SK-N-SH (cell line): ENCODE measurements around the gene GDPD3. TPM values are rescaled to one million over a fixed set of nuclear protein-coding genes. Genes with fewer than 3 reads are reported as not detected.

Experiments used
- CTCF ChIA-PET: fragments of 300-600, 350-600 bp; formaldehyde crosslinking; extraction: SDS; loops from one replicate; lab custom pipeline; 2021; lab: Yijun Ruan, JAX
- POLR2A ChIA-PET: fragments of 350-600 bp; sonication (Branson Sonifier 250); formaldehyde crosslinking; extraction: SDS; loops from one replicate; lab custom pipeline; 2020; ENCODE audit warnings: antibody characterized with exemption, inconsistent platforms; lab: Yijun Ruan, JAX
- DNase-seq: peaks from one replicate; pipeline ENCODE4 v3.0.0; 2012
- H2AFZ ChIP-seq: fragments of 200-600 bp; sonication (generic); 2 replicates; pipeline ENCODE4 v1.8.1; 2016; ENCODE audit warnings: antibody characterized with exemption, mild to moderate bottlenecking, low read depth
- H3F3A ChIP-seq: fragments of 200-600 bp; sonication (generic); replicated peaks from 2 replicates; pipeline ENCODE3; 2016; ENCODE audit warnings: antibody characterized with exemption, mild to moderate bottlenecking; ENCODE audit not compliant: insufficient read depth
- H3K27ac ChIP-seq, 2 experiments: fragments of 200-500 bp in 1 of 2; fragments of 200-600 bp in 1 of 2; sonication (Bioruptor generic) in 1 of 2; sonication (generic), shearing (Covaris generic) in 1 of 2; 2 replicates each; pipeline versions ENCODE4 v1.5.1 to v1.6.1; 2014 to 2016; ENCODE audit warnings: low read depth in 2 of 2, inconsistent platforms in 1 of 2, low read length in 1 of 2, mild to moderate bottlenecking in 1 of 2, mixed read lengths in 1 of 2
- H3K27me3 ChIP-seq: fragments of 200-600 bp; sonication (generic), shearing (Covaris generic); 2 replicates; pipeline ENCODE4 v1.6.1; 2016; ENCODE audit warnings: mixed run types; ENCODE audit not compliant: insufficient read depth
- H3K36me3 ChIP-seq, 2 experiments: fragments of 200-500 bp in 1 of 2; fragments of 200-600 bp in 1 of 2; sonication (Bioruptor generic) in 1 of 2; sonication (generic) in 1 of 2; replicated peaks in 1 of 2; 2 replicates each; pipeline versions ENCODE3 to v1.5.1; 2014 to 2016; ENCODE audit warnings: low read length in 1 of 2, mild to moderate bottlenecking in 1 of 2; ENCODE audit not compliant: insufficient read depth in 2 of 2, control insufficient read depth in 1 of 2
- H3K4me1 ChIP-seq, 2 experiments: fragments of 200-500 bp in 1 of 2; fragments of 200-600 bp in 1 of 2; sonication (Bioruptor generic) in 1 of 2; sonication (generic), shearing (Covaris generic) in 1 of 2; 2 replicates each; pipeline versions ENCODE4 v1.5.1 to v1.6.1; 2014 to 2016; ENCODE audit warnings: low read depth in 1 of 2, low read length in 1 of 2, mixed run types in 1 of 2; ENCODE audit not compliant: insufficient read depth in 2 of 2, control insufficient read depth in 1 of 2
- H3K4me2 ChIP-seq: fragments of 200-600 bp; sonication (generic), shearing (Covaris generic); 2 replicates; pipeline ENCODE4 v1.6.1; 2017; ENCODE audit warnings: mixed run types
- H3K4me3 ChIP-seq, 2 experiments: fragments of 200-500 bp in 1 of 2; fragments of 200-600 bp in 1 of 2; sonication (Bioruptor generic) in 1 of 2; sonication (generic), shearing (Covaris generic) in 1 of 2; 2 replicates each; pipeline versions ENCODE4 v1.5.1 to v1.8.1; 2014 to 2016; ENCODE audit warnings: low read depth in 2 of 2, inconsistent platforms in 1 of 2, low read length in 1 of 2, mild to moderate bottlenecking in 1 of 2, mixed read lengths in 1 of 2, moderate library complexity in 1 of 2
- H3K79me2 ChIP-seq: fragments of 200-600 bp; sonication (generic); 2 replicates; pipeline ENCODE4 v1.8.1; 2017; ENCODE audit warnings: mild to moderate bottlenecking; ENCODE audit not compliant: insufficient read depth
- H3K9ac ChIP-seq: fragments of 200-600 bp; sonication (generic); 2 replicates; pipeline ENCODE4 v1.6.1; 2017; ENCODE audit warnings: mixed run types
- H3K9me2 ChIP-seq: fragments of 200-600 bp; sonication (generic); 2 replicates; pipeline ENCODE4 v1.6.1; 2017; ENCODE audit warnings: mixed run types
- H3K9me3 ChIP-seq: fragments of 200-600 bp; sonication (generic); 2 replicates; pipeline ENCODE4 v1.6.1; 2017; ENCODE audit warnings: mixed run types, mild to moderate bottlenecking, moderate library complexity
- H4K20me1 ChIP-seq: fragments of 200-600 bp; sonication (generic); 2 replicates; pipeline ENCODE4 v1.6.1; 2017; ENCODE audit warnings: mild to moderate bottlenecking, mixed run types; ENCODE audit not compliant: insufficient read depth
- EP300 ChIP-seq, 2 experiments: IDR thresholded peaks; 2 replicates each; pipeline versions ENCODE4 v1.4.0 to v1.6.1; 2012; ENCODE audit warnings: borderline replicate concordance in 1 of 2, low read depth in 1 of 2, low read length in 1 of 2
- EZH2phosphoT487 ChIP-seq: fragments of 200-600 bp; sonication (generic); IDR thresholded peaks from 2 replicates; pipeline ENCODE4 v1.6.1; 2017; ENCODE audit warnings: low read depth, mixed run types, mild to moderate bottlenecking, antibody characterized with exemption, moderate library complexity, borderline replicate concordance
- FOSL2 ChIP-seq: IDR thresholded peaks from 2 replicates; pipeline ENCODE4 v1.4.0; 2012; ENCODE audit warnings: low read depth, mild to moderate bottlenecking, moderate library complexity, borderline replicate concordance
- FOXM1 ChIP-seq: IDR thresholded peaks from 2 replicates; pipeline ENCODE4 v1.4.0; 2012; ENCODE audit warnings: low read depth, mild to moderate bottlenecking
- MXI1 ChIP-seq: IDR thresholded peaks from 2 replicates; pipeline ENCODE4 v1.6.1; 2012; ENCODE audit warnings: mild to moderate bottlenecking, low read depth, low read length, improper control_type of control experiment
- NRF1 ChIP-seq: IDR thresholded peaks from 2 replicates; pipeline ENCODE4 v1.6.1; 2012; ENCODE audit warnings: low read depth, mild to moderate bottlenecking, low read length
- RAD21 ChIP-seq: IDR thresholded peaks from 2 replicates; pipeline ENCODE4 v1.6.1; 2012; ENCODE audit warnings: mild to moderate bottlenecking, low read length
- RCOR1 ChIP-seq: fragments of 150-350 bp; IDR thresholded peaks from 2 replicates; pipeline ENCODE4 v1.6.1; 2017; ENCODE audit warnings: antibody characterized with exemption, low read length
- RFX5 ChIP-seq: IDR thresholded peaks from 2 replicates; pipeline ENCODE4 v1.6.1; 2012; ENCODE audit warnings: mild to moderate bottlenecking, improper control_type of control experiment, low read length
- ZBTB33 ChIP-seq: IDR thresholded peaks from 2 replicates; pipeline ENCODE4 v1.4.0; 2012; ENCODE audit warnings: low read depth, borderline replicate concordance
- WGBS: methylation state at CpG from one replicate; pipeline ENCODE4 v1.1.6; 2017; ENCODE audit warnings: low lambda C conversion rate; 5-methylcytosine and 5-hydroxymethylcytosine counted together
- polyA plus RNA-seq, 3 experiments: library from polyadenylated mRNA; depleted of rRNA; stranded (reverse); fragments of >200 nt; gene quantifications; 2 replicates each; pipeline ENCODE4 v1.2.3, GENCODE V29; 2012
- TF ChIP-seq, protein P1 (sequence below): fragments of 200-600 bp; sonication (generic); IDR thresholded peaks from 2 replicates; pipeline ENCODE4 v1.6.1; 2017; ENCODE audit warnings: antibody characterized with exemption, mild to moderate bottlenecking, moderate library complexity
- TF ChIP-seq, protein P2 (sequence below): IDR thresholded peaks from 2 replicates; pipeline ENCODE4 v1.4.0; 2012; ENCODE audit warnings: low read depth

The GDPD3 gene
- polyA plus RNA-seq, 1 of the 3 experiments (the other 2 are of a cell fraction) = 2.3 TPM

GRCh38 chr16:30087181-30087898, 26.0 kb downstream of the GDPD3 start:
- Histone ChIP-seq H3K27ac (no peak overlapping the region), H4K20me1 (no peaks in the 10 kb centered on the region), H3K4me2 (no peak overlapping the region), H3K27me3 (no peaks in the 10 kb centered on the region), H3F3A (peaks cover 31% of the 10 kb centered on the region), H3K36me3 (peaks cover 16 to 28% of the 10 kb centered on the region in 2 experiments), H2AFZ (no peak overlapping the region), H3K79me2 (peaks cover 5% of the 10 kb centered on the region; the same call in 1 of the 2 replicates), H3K4me1 (peaks cover 5 to 15% of the 10 kb centered on the region in 2 experiments; a peak in 2 of 4 replicates), H3K9me2 (no peaks in the 10 kb centered on the region), H3K9me3 (no peaks in the 10 kb centered on the region), H3K9ac (no peak overlapping the region), H3K4me3 (no peak overlapping the region)
- CTCF ChIA-PET = interaction anchor here (0.7 to 1.1 kb wide), 2 partner anchors 19 to 55 kb away, joined by 3 read pairs; no protein-coding TSS in a partner anchor
- DNase-seq = no peak
- 94% methylated on average over 11 of the region's 11 CpGs for WGBS
- POLR2A ChIA-PET = interaction anchor here (0.6 kb wide), 1 partner anchor 14 kb away, joined by 4 read pairs; no protein-coding TSS in a partner anchor
- TF ChIP-seq FOSL2 = no peak
- no peak for TF ChIP-seq RCOR1
- TF ChIP-seq NRF1 = no peak
- no peak for TF ChIP-seq ZBTB33
- no peak for TF ChIP-seq RFX5
- no peak for TF ChIP-seq RAD21
- no peak for TF ChIP-seq FOXM1
- TF ChIP-seq, protein P1, sequence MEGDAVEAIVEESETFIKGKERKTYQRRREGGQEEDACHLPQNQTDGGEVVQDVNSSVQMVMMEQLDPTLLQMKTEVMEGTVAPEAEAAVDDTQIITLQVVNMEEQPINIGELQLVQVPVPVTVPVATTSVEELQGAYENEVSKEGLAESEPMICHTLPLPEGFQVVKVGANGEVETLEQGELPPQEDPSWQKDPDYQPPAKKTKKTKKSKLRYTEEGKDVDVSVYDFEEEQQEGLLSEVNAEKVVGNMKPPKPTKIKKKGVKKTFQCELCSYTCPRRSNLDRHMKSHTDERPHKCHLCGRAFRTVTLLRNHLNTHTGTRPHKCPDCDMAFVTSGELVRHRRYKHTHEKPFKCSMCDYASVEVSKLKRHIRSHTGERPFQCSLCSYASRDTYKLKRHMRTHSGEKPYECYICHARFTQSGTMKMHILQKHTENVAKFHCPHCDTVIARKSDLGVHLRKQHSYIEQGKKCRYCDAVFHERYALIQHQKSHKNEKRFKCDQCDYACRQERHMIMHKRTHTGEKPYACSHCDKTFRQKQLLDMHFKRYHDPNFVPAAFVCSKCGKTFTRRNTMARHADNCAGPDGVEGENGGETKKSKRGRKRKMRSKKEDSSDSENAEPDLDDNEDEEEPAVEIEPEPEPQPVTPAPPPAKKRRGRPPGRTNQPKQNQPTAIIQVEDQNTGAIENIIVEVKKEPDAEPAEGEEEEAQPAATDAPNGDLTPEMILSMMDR = no peak
- no peak for TF ChIP-seq EP300 (IDR thresholded peaks at IDR 0.05; ENCODE audit: borderline replicate concordance in 1 of 2, low read depth in 1 of 2, low read length in 1 of 2)
- TF ChIP-seq, protein P2, sequence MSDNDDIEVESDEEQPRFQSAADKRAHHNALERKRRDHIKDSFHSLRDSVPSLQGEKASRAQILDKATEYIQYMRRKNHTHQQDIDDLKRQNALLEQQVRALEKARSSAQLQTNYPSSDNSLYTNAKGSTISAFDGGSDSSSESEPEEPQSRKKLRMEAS = no peak
- no peak for TF ChIP-seq EZH2phosphoT487
- no peak for TF ChIP-seq MXI1
